Esophagus muscularis mucosa (tissue), 4 donors: Measurements from ENCODE around the gene ZBTB16. TPM values are rescaled to one million over a fixed set of nuclear protein-coding genes. Genes with fewer than 3 reads are reported as not detected.

Experiments used
- DNase-seq: peaks from one replicate; pipeline ENCODE4 v3.0.0-alpha.2; 2017; ENCODE audit errors: extremely low spot score
- H3K27ac ChIP-seq, 4 donors: fragments of 200-600 bp; sonication (generic); replicated peaks in 1 of 4; 1 replicate in 3 of 4; 2 replicates in 1 of 4; pipeline ENCODE4 v1.5.1; 2016 to 2019; ENCODE audit warnings: mild to moderate bottlenecking in 1 of 4
- H3K27me3 ChIP-seq, 4 donors: fragments of 200-600 bp; sonication (generic); one replicate each; pipeline versions ENCODE4 v1.5.1 to v1.6.0; 2016 to 2019
- H3K36me3 ChIP-seq, 4 donors: fragments of 200-600 bp; sonication (generic); one replicate each; pipeline ENCODE4 v1.5.1; 2016 to 2019
- H3K4me1 ChIP-seq, 4 donors: fragments of 200-600 bp; sonication (generic); one replicate each; pipeline ENCODE4 v1.5.1; 2016 to 2019
- H3K4me3 ChIP-seq, 4 donors: fragments of 200-600 bp; sonication (generic); 1 replicate in 2 of 4; 2 replicates in 2 of 4; pipeline ENCODE4 v1.5.1; 2016 to 2019; ENCODE audit warnings: mild to moderate bottlenecking in 4 of 4, moderate library complexity in 1 of 4
- H3K9me3 ChIP-seq, 4 donors: fragments of 200-600 bp; sonication (generic); 1 replicate in 3 of 4; 2 replicates in 1 of 4; pipeline ENCODE4 v1.5.1; 2016 to 2019
- EP300 ChIP-seq: sonication (generic); formaldehyde crosslinking; IDR thresholded peaks from one replicate; pipeline ENCODE4 v1.6.1; 2017; ENCODE audit warnings: antibody characterized with exemption
- POLR2A ChIP-seq: fragments of 450-650 bp; IDR thresholded peaks from one replicate; pipeline ENCODE4 v1.6.1; 2017; ENCODE audit warnings: antibody characterized with exemption, moderate library complexity, mild to moderate bottlenecking, low read depth
- POLR2AphosphoS5 ChIP-seq, 2 donors: sonication (generic); formaldehyde crosslinking; IDR thresholded peaks; one replicate each; pipeline ENCODE4 v1.6.1; 2017; ENCODE audit warnings: antibody characterized with exemption in 2 of 2
- WGBS: methylation state at CpG from one replicate; pipeline ENCODE4 v1.1.5; 2018; 5-methylcytosine and 5-hydroxymethylcytosine counted together
- intact Hi-C: fragments of 100-400 bp; cut with DNase I; formaldehyde crosslinking; loops from one replicate; pipeline ENCODE4 v1.15.1; 2023
- total RNA-seq, 4 donors: library from RNA; depleted of rRNA; stranded (reverse); fragments of >200 nt; gene quantifications; one replicate each; pipeline versions ENCODE4 v1.1.0 to v1.2.1, GENCODE V29; 2016
- TF ChIP-seq, protein P1 (sequence below), 3 experiments: fragments of 200-600 bp in 2 of 3; fragments of 450-650 bp in 1 of 3; sonication (generic) in 2 of 3; IDR thresholded peaks; one replicate each; pipeline ENCODE4 v1.5.1; 2017 to 2019; ENCODE audit warnings: antibody characterized with exemption in 3 of 3, mild to moderate bottlenecking in 2 of 3, moderate library complexity in 1 of 3

ZBTB16 gene
- total RNA-seq, 4 donors from 2014 or later, result 175 to 319 (median 222) TPM

DNA sequence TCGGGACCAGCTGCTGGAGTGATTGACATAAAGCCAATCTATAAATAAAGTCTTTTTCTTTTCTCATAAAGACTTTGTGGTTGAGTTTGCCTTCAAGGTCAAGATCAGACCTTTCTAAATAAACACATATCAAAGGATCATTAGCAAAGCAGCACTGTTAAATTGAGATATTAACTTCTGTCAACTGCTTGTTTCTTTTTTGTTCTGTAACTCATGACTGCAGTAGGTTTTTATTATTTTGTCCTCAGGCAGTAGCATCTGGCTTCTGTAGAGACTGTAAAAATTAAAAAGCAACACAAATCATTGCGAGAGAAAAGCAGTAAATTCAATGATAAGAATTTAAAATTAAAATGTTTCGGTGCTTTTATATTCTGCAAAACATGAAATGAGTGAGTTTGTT is 159.0 kb downstream of the ZBTB16 start:
- no peak for DNase-seq
- 88% methylated on average over 3 of the region's 3 CpGs for WGBS
- TF ChIP-seq, protein P1, sequence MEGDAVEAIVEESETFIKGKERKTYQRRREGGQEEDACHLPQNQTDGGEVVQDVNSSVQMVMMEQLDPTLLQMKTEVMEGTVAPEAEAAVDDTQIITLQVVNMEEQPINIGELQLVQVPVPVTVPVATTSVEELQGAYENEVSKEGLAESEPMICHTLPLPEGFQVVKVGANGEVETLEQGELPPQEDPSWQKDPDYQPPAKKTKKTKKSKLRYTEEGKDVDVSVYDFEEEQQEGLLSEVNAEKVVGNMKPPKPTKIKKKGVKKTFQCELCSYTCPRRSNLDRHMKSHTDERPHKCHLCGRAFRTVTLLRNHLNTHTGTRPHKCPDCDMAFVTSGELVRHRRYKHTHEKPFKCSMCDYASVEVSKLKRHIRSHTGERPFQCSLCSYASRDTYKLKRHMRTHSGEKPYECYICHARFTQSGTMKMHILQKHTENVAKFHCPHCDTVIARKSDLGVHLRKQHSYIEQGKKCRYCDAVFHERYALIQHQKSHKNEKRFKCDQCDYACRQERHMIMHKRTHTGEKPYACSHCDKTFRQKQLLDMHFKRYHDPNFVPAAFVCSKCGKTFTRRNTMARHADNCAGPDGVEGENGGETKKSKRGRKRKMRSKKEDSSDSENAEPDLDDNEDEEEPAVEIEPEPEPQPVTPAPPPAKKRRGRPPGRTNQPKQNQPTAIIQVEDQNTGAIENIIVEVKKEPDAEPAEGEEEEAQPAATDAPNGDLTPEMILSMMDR (IDR thresholded peaks at IDR 0.05), result no peak
- no peak for TF ChIP-seq POLR2A
- no peak for TF ChIP-seq POLR2AphosphoS5 (IDR thresholded peaks at IDR 0.05)
- TF ChIP-seq EP300, result no peak
- Histone ChIP-seq H3K4me1 (peaks cover 73 to 81% (median 80%) of the 10 kb centered on the region in 4 donors), H3K27ac (no peak overlapping the region), H3K9me3 (no peaks in the 10 kb centered on the region), H3K36me3 (peaks cover 14 to 71% (median 38%) of the 10 kb centered on the region in 4 donors), H3K27me3 (no peaks in the 10 kb centered on the region), H3K4me3 (no peak overlapping the region)
- intact Hi-C loops, result no loop called here

DNA sequence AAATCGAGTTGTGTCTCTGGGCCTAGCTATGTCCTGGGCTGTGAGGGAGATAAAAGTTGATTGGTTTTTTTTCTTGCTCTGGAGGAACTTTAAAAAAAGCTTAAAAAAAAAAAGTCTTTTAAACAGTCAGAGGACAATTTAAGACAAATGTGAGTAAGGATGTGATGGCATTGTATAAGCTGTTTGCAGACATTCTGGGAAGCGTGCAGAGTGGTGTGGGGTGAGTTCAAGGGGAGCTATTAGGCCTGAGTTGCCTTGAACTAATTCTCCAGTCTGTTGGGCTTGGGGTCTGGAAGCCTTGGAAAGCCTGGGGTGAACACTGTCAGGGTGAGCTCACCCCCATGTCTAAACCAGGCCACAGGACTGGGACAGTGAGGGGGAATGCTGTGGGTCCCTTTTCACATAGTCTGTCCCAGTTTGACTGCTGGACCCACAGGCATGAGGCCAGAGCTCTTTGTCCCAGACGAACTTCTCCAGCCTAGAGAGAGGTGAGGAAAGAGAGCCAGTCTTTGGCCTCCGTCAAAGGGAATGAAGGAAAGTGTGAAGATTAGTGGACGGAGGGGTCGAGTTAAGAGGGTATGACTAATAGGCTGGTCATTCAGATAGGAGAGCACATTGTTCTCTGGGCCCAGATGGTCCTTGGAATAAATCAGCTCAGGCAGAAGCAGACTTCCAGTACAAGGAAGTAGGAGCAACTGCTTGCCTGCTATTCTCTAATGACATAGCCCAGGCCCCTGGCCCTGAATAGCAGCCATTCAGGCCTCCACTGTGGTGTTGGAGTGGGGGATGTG is 160.2 kb downstream of the ZBTB16 start:
- TF ChIP-seq POLR2A (no peak), POLR2AphosphoS5 (IDR thresholded peaks at IDR 0.05) (peak in 1 of 2 donors; percentile 55), EP300 (no peak)
- TF ChIP-seq, protein P1 (IDR thresholded peaks at IDR 0.05), result no peak
- Histone ChIP-seq H3K9me3 (no peaks in the 10 kb centered on the region), H3K36me3 (peaks cover 14 to 69% (median 40%) of the 10 kb centered on the region in 4 donors), H3K27me3 (no peaks in the 10 kb centered on the region), H3K27ac (peak overlapping the region in 1 of 4 donors; percentile 26), H3K4me1 (peaks cover 63 to 82% (median 76%) of the 10 kb centered on the region in 4 donors), H3K4me3 (no peak overlapping the region)
- intact Hi-C loops, result no loop called here
- 69% methylated on average over 6 of the region's 6 CpGs for WGBS
- DNase-seq, result no peak

DNA sequence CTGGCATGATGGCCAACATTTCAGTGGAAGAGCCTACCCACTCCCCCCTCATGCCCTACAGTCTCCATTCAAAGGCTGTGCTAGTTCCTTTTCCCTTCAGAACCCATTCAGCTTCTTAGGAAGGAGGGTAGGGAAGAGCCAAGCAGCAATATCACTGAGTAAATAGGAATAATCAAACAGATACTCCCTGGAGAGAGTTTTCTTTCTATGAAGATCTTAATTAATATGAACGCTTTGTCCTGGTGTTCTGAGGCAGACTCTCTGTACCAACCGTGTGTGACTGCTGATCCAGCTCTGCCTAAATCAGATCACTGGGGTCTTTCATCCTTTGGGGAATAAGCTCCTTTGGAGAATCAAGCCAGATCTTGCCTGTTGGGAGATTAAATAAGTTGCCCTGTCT is 161.5 kb downstream of the ZBTB16 start:
- intact Hi-C loops, result no loop called here
- H3K36me3 ChIP-seq, result peaks cover 14 to 68% (median 43%) of the 10 kb centered on the region in 4 donors
- H3K4me1 ChIP-seq, result peaks cover 55 to 82% (median 78%) of the 10 kb centered on the region in 4 donors
- WGBS, result 100% methylated on average over 2 of the region's 2 CpGs
- no peak for DNase-seq
- H3K9me3 ChIP-seq, result no peaks in the 10 kb centered on the region
- no peaks in the 10 kb centered on the region for H3K27me3 ChIP-seq
- TF ChIP-seq EP300 (no peak), POLR2A (no peak), POLR2AphosphoS5 (IDR thresholded peaks at IDR 0.05) (no peak)
- TF ChIP-seq, protein P1 (IDR thresholded peaks at IDR 0.05), result no peak
- H3K27ac ChIP-seq, result no peak overlapping the region
- H3K4me3 ChIP-seq, result no peak overlapping the region

DNA sequence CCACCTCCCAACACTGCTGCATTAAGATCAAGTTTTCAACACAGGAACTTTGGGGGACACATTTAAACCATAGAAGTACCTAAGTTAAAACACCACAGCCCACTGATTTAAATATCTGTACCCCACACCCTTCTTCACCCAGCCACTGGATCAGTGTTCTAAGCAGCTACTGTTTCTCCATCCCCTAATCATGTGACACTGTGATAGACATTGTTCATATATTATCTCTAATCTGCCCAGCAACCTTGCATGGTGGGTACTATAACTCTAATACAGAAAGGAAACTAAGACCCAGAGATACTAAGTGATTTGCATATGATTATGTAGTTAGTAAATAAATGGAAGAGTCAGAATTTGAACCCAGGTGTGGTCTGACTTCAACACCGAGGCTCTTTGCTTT is 166.2 kb downstream of the ZBTB16 start:
- H3K27ac ChIP-seq, result no peak overlapping the region
- no peaks in the 10 kb centered on the region for H3K9me3 ChIP-seq
- H3K4me1 ChIP-seq, result peaks cover 54 to 82% (median 76%) of the 10 kb centered on the region in 4 donors
- DNase-seq, result no peak
- no peaks in the 10 kb centered on the region for H3K27me3 ChIP-seq
- WGBS, result 89% methylated on average over 1 of the region's 1 CpG
- peaks cover 10 to 73% (median 56%) of the 10 kb centered on the region in 4 donors for H3K36me3 ChIP-seq
- TF ChIP-seq EP300 (no peak), POLR2AphosphoS5 (IDR thresholded peaks at IDR 0.05) (no peak), POLR2A (no peak)
- TF ChIP-seq, protein P1 (IDR thresholded peaks at IDR 0.05), result no peak
- intact Hi-C loops, result no loop called here
- H3K4me3 ChIP-seq, result no peak overlapping the region
